Measurements from ENCODE around the gene GABRB3.

Gene GABRB3

GRCh38 chr15:26531489-26531888 lies 241.4 kb downstream of the GABRB3 start:
- DNase-seq = no peak

GRCh38 chr15:26525096-26525495 lies 247.8 kb downstream of the GABRB3 start:
- DNase-seq = no peak

- DNase-seq = no peak
Observed at GRCh38 chr15:26521691-26522198, 251.1 kb downstream of the GABRB3 start.

GRCh38 chr15:26521130-26521529 lies 251.7 kb downstream of the GABRB3 start:
- DNase-seq = no peak

GRCh38 chr15:26518885-26519284 lies 254.0 kb downstream of the GABRB3 start:
- DNase-seq = no peak

- DNase-seq = no peak
Observed at GRCh38 chr15:26516102-26516980, 256.5 kb downstream of the GABRB3 start.

- no peak for DNase-seq
Observed at GRCh38 chr15:26504009-26504408, 268.9 kb downstream of the GABRB3 start.
